Measurements from ENCODE around the gene TBC1D14. TPM values are rescaled to one million over a fixed set of nuclear protein-coding genes. Genes with fewer than 3 reads are reported as not detected.

The TBC1D14 gene
- total and polyA plus RNA-seq, 2 of the 8 experiments (the other 6 are each of a cell fraction or from before 2014, with no cell fraction given) = 45.6 to 48.2 TPM

DNA sequence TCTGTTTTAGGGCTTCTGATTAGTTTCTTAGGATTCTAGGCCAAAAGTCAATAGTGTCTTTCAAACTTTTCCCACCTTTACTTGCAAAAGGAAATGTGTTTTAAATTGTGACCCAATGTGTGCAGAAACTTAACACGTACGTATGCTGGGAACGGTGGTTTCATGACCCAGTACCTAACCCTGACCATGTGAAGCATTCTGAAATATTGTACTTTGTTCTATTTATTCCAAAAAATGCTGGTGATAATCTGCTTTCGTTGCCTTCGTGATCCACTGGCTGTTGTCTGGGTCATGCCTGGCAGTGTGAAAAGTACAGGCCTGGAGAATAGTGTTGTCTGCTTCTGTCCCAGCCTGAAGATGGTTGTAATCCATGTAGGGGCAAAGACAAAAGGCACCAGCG is 106.9 kb downstream of the TBC1D14 start (continued):
- TF ChIP-seq, protein P1, sequence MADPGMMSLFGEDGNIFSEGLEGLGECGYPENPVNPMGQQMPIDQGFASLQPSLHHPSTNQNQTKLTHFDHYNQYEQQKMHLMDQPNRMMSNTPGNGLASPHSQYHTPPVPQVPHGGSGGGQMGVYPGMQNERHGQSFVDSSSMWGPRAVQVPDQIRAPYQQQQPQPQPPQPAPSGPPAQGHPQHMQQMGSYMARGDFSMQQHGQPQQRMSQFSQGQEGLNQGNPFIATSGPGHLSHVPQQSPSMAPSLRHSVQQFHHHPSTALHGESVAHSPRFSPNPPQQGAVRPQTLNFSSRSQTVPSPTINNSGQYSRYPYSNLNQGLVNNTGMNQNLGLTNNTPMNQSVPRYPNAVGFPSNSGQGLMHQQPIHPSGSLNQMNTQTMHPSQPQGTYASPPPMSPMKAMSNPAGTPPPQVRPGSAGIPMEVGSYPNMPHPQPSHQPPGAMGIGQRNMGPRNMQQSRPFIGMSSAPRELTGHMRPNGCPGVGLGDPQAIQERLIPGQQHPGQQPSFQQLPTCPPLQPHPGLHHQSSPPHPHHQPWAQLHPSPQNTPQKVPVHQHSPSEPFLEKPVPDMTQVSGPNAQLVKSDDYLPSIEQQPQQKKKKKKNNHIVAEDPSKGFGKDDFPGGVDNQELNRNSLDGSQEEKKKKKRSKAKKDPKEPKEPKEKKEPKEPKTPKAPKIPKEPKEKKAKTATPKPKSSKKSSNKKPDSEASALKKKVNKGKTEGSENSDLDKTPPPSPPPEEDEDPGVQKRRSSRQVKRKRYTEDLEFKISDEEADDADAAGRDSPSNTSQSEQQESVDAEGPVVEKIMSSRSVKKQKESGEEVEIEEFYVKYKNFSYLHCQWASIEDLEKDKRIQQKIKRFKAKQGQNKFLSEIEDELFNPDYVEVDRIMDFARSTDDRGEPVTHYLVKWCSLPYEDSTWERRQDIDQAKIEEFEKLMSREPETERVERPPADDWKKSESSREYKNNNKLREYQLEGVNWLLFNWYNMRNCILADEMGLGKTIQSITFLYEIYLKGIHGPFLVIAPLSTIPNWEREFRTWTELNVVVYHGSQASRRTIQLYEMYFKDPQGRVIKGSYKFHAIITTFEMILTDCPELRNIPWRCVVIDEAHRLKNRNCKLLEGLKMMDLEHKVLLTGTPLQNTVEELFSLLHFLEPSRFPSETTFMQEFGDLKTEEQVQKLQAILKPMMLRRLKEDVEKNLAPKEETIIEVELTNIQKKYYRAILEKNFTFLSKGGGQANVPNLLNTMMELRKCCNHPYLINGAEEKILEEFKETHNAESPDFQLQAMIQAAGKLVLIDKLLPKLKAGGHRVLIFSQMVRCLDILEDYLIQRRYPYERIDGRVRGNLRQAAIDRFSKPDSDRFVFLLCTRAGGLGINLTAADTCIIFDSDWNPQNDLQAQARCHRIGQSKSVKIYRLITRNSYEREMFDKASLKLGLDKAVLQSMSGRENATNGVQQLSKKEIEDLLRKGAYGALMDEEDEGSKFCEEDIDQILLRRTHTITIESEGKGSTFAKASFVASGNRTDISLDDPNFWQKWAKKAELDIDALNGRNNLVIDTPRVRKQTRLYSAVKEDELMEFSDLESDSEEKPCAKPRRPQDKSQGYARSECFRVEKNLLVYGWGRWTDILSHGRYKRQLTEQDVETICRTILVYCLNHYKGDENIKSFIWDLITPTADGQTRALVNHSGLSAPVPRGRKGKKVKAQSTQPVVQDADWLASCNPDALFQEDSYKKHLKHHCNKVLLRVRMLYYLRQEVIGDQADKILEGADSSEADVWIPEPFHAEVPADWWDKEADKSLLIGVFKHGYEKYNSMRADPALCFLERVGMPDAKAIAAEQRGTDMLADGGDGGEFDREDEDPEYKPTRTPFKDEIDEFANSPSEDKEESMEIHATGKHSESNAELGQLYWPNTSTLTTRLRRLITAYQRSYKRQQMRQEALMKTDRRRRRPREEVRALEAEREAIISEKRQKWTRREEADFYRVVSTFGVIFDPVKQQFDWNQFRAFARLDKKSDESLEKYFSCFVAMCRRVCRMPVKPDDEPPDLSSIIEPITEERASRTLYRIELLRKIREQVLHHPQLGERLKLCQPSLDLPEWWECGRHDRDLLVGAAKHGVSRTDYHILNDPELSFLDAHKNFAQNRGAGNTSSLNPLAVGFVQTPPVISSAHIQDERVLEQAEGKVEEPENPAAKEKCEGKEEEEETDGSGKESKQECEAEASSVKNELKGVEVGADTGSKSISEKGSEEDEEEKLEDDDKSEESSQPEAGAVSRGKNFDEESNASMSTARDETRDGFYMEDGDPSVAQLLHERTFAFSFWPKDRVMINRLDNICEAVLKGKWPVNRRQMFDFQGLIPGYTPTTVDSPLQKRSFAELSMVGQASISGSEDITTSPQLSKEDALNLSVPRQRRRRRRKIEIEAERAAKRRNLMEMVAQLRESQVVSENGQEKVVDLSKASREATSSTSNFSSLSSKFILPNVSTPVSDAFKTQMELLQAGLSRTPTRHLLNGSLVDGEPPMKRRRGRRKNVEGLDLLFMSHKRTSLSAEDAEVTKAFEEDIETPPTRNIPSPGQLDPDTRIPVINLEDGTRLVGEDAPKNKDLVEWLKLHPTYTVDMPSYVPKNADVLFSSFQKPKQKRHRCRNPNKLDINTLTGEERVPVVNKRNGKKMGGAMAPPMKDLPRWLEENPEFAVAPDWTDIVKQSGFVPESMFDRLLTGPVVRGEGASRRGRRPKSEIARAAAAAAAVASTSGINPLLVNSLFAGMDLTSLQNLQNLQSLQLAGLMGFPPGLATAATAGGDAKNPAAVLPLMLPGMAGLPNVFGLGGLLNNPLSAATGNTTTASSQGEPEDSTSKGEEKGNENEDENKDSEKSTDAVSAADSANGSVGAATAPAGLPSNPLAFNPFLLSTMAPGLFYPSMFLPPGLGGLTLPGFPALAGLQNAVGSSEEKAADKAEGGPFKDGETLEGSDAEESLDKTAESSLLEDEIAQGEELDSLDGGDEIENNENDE (IDR thresholded peaks at IDR 0.05; ENCODE audit: insufficient replicate concordance, low read length) = no peak
